ENCODE data around the gene CHCHD3.
"Not testable (repeated sequence)": the region's sequence is repeated elsewhere in the genome, so short reads cannot be mapped to it uniquely, and the experiment has no call there.

CHCHD3 gene

DNA sequence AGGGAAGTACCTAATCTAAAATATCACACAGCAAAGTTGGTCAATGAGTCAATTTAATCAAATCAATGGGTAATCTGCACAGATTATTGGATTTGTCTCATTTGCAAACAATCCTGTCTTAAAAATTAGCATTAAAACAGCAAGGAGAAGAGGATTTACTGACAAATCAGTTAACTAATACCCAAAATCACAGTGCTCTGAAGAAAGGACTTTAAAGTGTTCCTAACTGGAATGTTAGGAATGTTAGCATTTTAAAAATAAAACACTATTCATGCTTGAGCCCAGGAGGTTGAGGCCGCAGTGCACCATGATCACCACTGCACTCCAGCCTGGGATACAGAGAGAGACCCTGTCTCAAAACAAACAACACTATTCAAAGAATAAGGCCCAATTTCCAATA lies 83.1 kb downstream of the CHCHD3 start:
- no peak for DNase-seq

- no peak for DNase-seq
Observed at GRCh38 chr7:132997505-132997904, 84.4 kb downstream of the CHCHD3 start.

GRCh38 chr7:132996581-132997242 lies 85.2 kb downstream of the CHCHD3 start:
- DNase-seq: no peak

GRCh38 chr7:132993377-132994013 lies 88.4 kb downstream of the CHCHD3 start:
- DNase-seq: no peak

DNA sequence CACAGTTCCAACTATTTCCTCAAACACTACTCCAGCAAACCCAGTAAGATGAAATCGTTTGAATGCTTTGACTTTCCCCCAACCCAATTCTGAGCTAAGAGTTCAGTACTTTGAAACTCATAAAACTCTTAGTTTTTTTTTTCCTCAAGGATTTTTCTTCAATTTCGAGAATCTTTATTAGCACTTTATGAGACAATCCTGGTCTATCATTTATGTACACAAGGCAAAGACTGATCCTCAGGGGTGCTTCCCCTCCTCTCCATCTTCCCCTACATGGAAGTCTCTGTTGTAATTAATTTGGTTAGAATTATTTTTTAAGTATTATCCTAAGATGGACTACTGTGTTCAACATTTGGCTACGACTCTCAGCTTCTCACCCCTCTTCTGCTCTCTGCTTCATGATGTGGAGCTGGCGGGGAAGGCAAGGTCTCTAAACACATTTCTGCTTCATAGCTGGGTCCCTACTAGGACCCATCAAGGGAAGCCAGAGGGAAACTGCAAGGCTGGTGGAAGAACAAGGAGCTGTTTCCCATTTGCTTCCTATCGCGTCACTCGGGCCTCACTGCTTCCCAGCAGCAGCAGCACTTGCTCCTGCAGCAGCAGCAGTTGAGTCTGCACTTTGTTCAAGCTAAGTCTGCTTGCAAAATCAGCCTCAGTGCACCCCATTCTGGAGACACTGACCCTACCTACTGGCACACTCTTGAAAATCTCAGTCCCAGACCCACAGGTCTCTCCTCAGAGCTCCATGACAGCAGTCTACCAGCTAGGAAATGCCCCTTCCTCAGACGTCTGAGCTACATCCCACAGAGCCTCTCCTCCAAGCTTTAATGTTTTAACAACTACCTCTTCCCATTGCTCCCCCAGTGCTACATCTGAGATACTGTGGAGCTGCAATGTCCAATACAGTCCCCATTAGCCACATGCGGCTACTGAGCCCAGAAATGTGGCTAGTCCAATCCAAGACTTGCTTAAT lies 90.0 kb downstream of the CHCHD3 start:
- no peak for DNase-seq

DNA sequence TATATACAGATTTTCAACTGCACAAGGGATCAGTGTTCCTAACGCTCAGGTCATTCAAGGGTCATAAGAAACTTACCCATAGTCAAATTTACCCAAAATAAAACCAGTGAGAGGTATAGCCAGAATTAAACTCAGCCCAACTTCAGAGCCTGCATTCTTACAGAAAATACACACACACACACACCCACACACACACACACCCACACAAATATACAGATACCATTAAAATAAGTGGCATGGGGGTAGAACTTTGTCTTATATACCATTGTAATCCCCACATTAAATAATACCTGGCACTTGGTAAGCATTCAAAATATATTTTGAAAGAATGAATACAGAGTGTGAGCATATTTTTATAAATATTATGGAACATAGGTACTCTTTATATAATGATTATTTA lies 93.8 kb downstream of the CHCHD3 start:
- no peak for DNase-seq

- no peak for DNase-seq
Observed at GRCh38 chr7:132980402-132980801, 101.5 kb downstream of the CHCHD3 start.

DNA sequence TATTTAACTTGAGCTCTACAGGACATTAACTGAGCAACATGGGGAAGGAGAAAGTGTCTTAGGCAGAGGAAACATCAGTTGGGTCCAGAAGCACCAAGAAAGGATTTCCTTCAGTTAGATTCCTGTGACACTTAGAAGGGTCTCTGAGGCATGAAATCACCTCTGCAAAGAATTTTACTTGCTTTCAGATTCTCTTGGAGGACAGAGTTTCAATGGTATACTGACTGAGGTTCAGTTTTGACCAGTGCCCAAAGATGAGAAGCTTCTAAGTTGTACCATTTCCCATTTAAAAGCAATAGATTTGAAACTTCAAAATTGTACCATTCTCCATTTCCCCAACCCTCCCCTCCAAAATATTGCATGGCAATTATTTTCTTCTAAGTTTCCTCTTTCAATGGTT lies 102.4 kb downstream of the CHCHD3 start:
- no peak for DNase-seq

- no peak for DNase-seq
Observed at GRCh38 chr7:132977234-132977633, 104.7 kb downstream of the CHCHD3 start.

DNA sequence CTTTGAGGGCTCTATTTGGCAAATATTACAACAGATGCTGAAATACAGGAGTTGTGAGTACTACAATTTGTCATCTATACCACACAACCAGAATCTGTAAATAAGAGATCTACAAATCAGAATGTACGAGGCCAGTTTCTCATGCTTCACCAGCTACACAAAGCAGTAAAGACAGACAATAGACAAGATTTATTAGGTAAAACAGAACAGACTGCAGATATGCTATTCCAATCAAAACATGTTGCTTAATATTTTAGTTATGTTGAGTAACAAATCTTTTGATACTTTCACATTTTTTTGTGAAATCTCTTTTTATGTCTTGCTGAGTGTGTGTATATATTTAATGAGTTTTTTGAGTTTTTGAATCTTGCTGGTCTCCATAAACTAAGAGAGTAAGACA lies 109.1 kb downstream of the CHCHD3 start:
- DNase-seq: no peak

DNA sequence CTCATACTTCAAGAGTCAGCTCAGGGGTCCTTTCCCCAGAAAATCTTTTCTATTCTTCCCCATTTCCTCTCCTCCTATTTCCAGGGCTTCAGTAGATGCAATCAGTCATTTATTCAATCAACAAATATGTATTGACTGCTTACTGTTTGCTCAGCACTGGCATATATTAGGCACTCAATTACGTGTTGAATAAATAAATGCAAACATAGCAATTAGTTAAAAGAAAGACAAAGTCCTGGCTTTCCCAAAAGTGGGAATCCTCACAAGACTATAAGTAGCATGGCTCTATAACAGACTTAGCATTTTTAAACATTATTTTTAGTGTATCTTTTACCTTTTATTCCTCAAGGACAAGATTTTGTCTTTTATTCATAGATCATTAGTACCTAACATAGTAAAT lies 111.6 kb downstream of the CHCHD3 start:
- DNase-seq: no peak

GRCh38 chr7:132969520-132969919 lies 112.4 kb downstream of the CHCHD3 start:
- no peak for DNase-seq

- not testable (repeated sequence) for DNase-seq
Observed at GRCh38 chr7:132967470-132967848, 114.4 kb downstream of the CHCHD3 start.

- DNase-seq: no peak
Observed at GRCh38 chr7:132966754-132967469, 115.0 kb downstream of the CHCHD3 start.

GRCh38 chr7:132965951-132966350 lies 115.9 kb downstream of the CHCHD3 start:
- no peak for DNase-seq

GRCh38 chr7:132964876-132965275 lies 117.0 kb downstream of the CHCHD3 start:
- no peak for DNase-seq

DNA sequence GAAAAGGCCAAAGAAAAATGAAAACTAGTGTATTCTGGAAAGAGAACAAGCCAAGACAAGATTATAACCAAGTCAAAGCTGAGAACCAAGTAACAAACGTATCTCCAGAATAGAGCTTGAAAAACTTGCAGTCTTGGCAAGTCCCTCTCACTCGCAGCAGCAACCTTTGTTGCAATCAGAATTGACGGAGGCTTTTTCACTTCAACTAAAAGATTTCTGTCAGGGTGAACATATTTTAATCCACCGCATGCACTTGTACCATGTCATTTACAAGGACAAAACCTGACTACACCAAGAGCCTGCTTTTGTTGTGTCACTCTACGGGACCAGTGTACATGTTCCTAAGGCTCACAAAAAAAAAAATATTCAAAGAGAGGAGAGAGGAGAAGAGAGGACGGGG lies 122.0 kb downstream of the CHCHD3 start:
- no peak for DNase-seq

GRCh38 chr7:132956556-132956955 lies 125.3 kb downstream of the CHCHD3 start:
- DNase-seq: no peak

DNA sequence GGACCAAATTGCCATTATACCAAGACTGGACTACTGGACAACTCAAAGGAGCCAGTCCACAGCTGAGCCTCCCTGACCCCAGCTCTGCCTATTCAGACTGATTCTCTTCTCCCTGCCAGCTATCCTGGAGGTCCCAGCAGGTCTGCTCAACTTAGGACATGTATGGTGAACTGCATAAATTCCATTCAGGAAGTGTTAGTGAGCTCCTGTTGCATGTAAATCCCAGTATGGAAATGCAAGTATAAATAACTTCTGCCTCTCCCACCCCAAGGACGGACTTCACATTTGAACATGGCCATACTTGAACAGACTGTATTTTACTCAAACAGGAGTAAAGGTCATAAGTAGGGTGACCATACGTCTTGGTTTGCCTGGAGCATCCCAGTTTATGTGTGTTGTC lies 128.4 kb downstream of the CHCHD3 start:
- no peak for DNase-seq

GRCh38 chr7:132950725-132951124 lies 131.2 kb downstream of the CHCHD3 start:
- no peak for DNase-seq

DNA sequence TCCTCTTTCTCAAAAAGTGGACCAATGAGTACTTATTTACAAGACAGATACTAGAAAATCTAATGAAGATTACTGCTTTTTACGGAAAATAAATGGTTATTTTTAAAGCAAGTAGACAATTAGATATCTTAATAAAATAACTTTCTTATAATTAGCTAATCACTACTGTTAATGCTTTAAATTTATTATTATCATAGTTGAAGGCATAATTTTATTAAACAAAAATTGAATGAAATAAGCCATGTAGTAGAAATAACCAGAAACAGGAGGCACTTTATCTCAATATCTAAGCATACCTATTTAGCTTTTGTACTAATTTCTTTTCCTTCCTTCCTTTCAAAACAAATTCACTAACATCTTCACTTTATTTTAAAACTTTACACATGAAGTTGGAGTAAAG lies 134.9 kb downstream of the CHCHD3 start:
- DNase-seq: no peak

DNA sequence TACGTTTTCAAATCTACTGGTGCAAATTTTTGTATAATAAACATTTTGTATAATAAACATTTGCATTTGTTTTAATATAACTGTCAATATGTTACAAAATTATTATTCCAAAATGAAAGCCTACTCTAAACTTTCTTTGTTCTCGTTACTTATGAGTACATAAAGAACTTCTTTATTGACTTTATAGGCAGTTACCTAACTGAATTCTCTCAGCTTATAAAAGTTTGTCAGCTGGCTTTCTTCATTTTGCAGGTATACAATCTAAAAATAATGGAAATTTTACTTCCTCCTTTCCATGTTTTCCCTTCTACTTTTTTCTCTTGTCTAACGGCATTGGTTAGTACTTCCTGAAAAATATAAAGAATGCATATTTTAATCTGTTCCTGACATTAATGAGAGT lies 137.1 kb downstream of the CHCHD3 start:
- no peak for DNase-seq

GRCh38 chr7:132943645-132944044 lies 138.2 kb downstream of the CHCHD3 start:
- no peak for DNase-seq
